Stimulated activated CD8-positive, alpha-beta memory T cell treated with anti-CD3 and anti-CD28 coated beads, Interleukin-7, amount 100 ng/mL, for 48 hours (primary cell): ENCODE results near the gene DNAJC30.
A peak's percentile ranks its signal among the peaks of the same experiment; 100 is the strongest.
"Not testable (repeated sequence)": the region's sequence is repeated elsewhere in the genome, so short reads cannot be mapped to it uniquely, and the experiment has no call there.

ENCODE experiments used
- DNase-seq, 2 donors: peaks; one replicate each; pipeline ENCODE4 v3.0.0-alpha.2; 2020; ENCODE audit warnings: low read depth in 1 of 2; ENCODE audit errors: extremely low read depth in 1 of 2

The DNAJC30 gene

GRCh38 chr7:73683056-73683787, at the start of gene DNAJC30, which contains the start of gene BUD23:
TSS of gene DNAJC30 (minus strand) at chr7:73683453. CDS start at chr7:73683423, 30 bp downstream.
TSS of gene BUD23 (plus strand) at chr7:73683597. CDS start at chr7:73683626, 29 bp downstream.
- peak; percentile 94 to 97 for DNase-seq

DNA sequence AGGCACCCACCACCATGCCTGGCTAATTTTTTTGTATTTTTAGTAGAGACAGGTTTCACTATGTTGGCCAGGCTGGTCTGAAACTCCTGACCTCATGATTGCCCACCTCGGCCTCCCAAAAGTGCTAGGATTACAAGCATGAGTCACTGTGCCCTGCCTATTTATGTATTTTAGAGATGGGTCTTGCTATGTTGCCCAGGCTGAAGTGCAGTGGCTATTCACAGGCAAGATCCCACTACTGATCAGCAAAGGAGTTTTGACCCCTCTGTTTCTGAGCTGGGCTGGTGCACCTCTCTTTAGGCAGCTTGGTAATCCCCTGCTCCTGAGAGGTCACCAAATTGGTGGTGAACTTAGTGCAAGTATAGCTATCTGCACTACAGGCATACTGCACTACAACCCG, 49.1 kb upstream of the DNAJC30 start:
- no peak for DNase-seq

- DNase-seq, result no peak
Measured at GRCh38 chr7:73730485-73730884, 47.2 kb upstream of the DNAJC30 start.

DNA sequence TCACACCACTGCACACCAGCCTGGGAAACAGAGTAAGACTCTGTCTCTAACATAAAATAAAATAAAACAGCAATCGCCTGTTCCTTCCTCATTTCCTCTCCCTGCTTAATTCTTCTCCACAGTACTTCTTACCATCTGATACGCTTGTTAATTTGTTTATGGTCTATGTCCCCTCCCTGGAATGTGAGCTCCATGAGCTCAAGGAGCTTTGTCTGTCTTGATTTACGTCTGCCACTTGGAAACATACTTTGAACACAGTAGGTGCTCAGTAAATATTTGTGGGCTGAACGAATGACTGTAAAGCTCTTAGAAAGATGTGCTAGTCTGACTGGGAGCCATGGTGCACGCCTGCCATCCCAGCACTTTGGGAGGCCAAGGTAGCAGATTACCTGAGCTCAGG, 45.3 kb upstream of the DNAJC30 start:
- no peak for DNase-seq

DNA sequence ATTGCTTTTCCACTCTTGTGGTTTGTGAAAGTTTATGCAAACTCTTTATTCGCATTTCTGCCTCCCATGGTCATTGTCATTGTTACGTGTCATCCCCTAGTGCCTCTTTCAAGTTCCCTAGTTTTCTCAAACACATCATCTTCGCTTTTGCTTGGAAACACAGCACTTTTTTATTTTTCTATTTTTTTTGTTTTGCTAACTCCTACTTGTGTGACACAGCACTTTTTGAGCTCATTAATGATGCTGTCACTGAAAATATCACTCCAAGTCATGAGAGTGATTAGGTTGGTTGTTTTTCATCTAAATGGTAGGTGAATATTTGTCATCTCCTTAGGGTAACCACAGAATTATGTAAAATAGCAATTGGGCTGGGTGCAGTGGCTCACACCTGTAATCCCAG, 44.7 kb upstream of the DNAJC30 start:
- DNase-seq, result no peak

GRCh38 chr7:73726083-73726466, 42.8 kb upstream of the DNAJC30 start:
- no peak for DNase-seq

- DNase-seq, result no peak
Measured at GRCh38 chr7:73723813-73724212, 40.6 kb upstream of the DNAJC30 start.

DNA sequence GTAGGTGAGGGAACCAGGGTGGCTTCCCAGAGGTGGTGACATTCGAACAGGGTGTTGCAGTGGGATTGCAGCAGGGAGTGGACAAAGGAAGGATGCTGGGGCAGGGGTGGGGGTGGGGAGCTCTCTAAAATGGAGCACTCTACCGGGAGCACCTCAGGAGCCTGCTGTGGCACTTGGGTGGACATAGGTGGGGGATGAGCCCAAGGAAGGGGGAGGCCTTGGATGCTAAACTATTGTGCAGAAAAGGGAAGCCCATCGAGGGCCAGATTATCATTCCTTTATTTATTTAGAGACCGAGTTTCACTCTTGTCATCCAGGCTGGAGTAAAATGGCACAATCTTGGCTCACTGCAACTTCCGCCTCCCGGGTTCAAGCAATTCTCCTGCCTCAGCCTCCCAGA, 39.5 kb upstream of the DNAJC30 start:
- no peak for DNase-seq

DNA sequence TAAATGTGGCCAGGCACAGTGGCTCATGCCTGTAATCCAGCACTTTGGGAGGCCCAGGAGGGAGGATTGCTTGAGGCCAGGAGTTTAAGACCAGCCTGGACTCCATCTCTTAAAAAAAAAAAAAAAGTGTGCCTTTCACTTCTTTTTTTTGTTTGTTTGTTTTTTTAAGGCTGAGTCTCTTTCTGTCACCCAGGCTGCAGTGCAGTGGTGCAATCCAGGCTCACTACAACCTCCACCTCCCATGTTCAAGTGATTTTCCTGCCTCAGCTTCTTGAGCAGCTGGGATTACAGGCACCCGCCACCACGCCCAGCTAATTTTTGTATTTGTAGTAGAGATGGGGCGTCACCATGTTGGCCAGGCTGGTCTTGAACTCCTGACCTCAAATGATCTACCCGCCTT, 38.9 kb upstream of the DNAJC30 start:
- DNase-seq, result not testable (repeated sequence)

DNA sequence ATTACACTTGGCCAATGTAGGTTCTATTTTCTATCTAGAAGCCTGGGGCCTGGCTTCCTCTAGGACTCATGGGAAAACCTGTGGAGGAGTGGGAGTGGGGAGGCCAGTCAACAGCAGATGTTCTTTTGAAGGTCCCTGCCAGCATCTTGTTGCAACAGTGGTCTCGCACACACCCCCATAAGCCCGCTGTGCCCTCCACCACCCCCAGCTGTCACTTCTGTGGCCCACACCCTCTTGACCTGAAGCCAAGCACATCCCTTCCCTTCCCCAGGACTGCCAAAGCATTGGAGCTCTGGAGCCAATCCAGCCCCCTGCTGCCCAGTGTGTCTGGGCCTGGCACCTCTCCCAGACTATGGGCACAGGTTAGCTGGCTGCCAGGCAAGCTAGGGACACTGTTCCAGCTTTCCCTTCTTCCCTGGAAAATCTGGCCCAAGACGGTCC, 38.1 kb upstream of the DNAJC30 start:
- DNase-seq, result no peak

- not testable (repeated sequence) for DNase-seq
Measured at GRCh38 chr7:73720443-73720842, 37.2 kb upstream of the DNAJC30 start.

GRCh38 chr7:73719806-73720169, 36.5 kb upstream of the DNAJC30 start:
- no peak for DNase-seq

- DNase-seq, result peak in 1 of 2 donors; percentile 50
Measured at GRCh38 chr7:73718905-73719805, 35.9 kb upstream of the DNAJC30 start, which contains the start of gene STX1A. TSS of gene STX1A (minus strand) at chr7:73719669. CDS start at chr7:73719631, 38 bp downstream.

GRCh38 chr7:73718438-73718881, 35.2 kb upstream of the DNAJC30 start:
- DNase-seq, result no peak

DNA sequence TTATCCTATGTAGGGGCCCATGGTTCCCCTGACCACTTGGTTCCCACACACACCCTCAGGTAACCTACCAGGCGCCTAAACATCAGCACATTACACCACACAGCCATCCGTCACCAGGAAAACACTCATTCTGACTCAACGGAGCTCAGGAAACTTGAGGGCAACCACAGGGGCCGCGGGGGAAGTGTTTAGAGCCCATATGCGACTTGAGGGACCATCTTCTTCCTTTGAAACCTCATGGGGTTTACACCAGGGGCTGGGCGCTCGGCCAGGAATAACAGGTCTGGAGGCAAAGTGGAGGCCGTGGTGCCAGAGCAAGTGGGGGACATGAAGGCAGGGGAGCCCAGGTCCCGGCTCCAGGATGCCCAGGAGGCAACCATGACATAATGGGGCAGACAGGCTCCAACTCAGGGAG, 34.7 kb upstream of the DNAJC30 start:
- DNase-seq, result peak; percentile 66 to 84

- no peak for DNase-seq
Measured at GRCh38 chr7:73717025-73717807, 34.0 kb upstream of the DNAJC30 start.

DNA sequence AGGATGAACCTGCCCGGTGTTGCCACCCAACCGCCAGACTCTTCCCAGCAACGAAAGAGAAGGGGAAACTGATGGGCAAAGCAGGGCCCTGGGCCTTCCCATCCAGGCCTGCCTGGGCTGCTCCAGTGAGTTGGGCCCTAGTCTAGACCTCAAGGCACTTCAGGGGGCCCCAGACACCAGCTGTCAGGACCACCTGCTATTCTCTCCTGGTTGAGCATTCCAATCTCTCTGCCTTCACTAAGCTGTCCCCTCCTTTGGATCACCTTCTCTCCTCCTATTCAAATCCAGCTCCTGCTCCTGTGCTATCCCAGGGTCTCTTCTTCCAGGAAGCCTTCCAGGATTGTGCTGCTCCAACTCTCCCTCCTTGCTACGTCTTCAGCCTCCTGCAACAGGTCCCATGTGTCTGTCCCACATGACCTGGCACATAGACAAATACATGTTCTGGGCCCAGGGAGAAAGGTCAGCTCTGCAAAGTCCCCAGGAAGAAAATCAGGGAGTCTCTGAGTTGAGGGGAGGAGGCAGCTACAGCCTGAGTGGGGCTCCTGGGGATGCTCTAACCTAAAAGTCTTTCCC, 33.2 kb upstream of the DNAJC30 start:
- DNase-seq, result no peak

DNA sequence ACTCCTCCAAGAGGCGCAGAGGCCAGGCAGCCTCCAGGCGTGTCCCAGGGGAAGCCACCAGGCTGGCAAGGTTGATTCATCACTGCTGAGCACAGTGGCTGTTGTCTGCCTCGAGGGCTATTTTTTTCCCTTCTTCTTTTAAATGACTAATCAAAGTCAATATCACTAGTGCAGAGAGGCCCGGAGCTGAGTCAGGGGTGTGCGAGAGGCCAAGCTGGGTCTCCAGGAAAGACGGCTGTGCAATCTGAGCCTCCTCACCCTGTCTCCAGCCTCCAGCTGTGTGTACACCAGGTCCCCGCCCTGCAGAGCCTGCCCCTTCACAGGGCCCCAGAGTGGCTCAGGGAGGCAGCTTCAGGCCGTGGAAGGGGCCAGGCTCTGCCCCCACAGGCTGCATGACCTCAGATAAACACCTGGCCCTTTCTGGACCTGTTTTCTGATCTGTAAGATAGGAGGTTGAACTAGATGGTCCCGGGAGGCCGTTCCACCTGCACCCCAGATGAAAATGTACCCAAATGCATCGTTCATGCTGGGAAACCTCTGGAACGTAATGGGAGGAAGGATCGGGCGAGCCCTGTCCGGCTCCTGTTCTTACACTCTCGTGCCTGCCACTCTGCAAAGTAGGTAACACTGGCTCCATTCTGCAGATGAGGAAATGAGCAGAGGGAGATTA, 32.5 kb upstream of the DNAJC30 start:
- peak in 1 of 2 donors; percentile 84 for DNase-seq

DNA sequence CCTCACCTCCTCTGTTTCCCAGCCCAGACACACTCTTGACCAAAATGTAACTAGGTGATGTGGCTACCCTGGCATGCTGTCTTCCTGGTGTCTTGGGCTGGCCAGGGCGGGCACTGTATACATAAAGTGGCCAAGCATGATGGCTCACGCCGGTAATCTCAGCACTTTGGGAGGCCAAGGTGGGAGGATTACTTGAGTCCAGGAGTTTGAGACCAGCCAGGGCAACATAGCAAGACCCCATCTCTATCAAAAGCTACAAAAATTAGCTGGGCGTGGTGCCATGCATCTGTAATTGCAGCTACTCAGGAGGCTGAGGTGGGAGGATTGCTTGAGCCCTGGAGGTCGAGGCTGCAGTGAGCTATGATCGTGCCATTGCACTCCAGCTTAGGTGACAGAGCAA, 30.1 kb upstream of the DNAJC30 start:
- not testable (repeated sequence) for DNase-seq

DNA sequence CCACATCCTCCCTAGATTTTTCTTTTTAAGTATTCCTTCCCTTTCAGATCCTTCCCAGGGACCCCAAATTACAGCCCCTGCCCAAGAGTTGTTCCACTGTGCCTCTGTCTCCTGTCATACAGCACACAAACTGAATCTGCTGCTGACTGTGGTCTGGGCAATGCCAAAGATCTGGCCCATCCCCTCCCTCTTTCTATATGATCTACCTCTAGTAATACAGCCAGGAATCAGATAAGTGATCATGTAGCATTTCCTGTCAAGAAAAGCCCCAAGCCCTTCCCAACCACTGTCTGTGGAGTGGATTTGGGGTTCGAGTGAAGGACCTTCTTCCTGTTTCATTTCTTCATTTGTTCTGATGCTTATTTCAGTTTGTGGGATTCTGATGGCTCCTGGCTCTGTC, 29.5 kb upstream of the DNAJC30 start:
- DNase-seq, result no peak
